Measurements from ENCODE around the gene OAT. TPM values are rescaled to one million over a fixed set of nuclear protein-coding genes. Genes with fewer than 3 reads are reported as not detected.
"Not testable (repeated sequence)": the region's sequence is repeated elsewhere in the genome, so short reads cannot be mapped to it uniquely, and the experiment has no call there.

Gene OAT
- total RNA-seq, 2 donors from 2014 or later: 37.2 to 51.1 TPM

DNA sequence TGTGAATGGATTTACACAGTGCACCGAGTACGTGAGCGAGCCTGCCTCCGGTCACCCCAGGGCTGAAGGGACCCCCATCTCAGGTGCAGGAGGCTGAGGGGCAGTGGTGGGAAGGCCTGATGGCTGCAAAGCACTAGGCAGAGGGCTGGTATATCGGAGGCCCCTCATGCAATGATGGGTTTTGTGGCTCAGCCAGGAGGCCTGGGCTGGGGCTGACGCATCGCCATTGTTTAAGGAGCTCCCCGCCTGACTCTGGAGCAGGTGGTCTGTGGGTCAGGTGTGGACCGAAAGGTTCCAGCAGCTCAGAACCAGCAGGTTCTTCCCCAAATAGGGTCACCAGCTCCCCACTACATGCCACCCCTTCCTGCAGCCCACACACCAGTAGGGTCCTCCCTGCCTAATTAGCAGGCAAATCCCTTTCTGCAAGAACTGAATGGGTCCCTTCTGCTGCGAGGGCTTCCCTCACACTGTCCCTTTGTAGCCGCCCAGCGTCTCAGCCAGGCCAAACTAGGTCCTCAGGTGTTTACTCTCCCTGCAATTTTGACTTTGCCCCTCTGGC is 33.0 kb downstream of the OAT start:
- ATAC-seq: no peak
- intact Hi-C loops (cut with DNase I): no loop called here
- no peak for DNase-seq

DNA sequence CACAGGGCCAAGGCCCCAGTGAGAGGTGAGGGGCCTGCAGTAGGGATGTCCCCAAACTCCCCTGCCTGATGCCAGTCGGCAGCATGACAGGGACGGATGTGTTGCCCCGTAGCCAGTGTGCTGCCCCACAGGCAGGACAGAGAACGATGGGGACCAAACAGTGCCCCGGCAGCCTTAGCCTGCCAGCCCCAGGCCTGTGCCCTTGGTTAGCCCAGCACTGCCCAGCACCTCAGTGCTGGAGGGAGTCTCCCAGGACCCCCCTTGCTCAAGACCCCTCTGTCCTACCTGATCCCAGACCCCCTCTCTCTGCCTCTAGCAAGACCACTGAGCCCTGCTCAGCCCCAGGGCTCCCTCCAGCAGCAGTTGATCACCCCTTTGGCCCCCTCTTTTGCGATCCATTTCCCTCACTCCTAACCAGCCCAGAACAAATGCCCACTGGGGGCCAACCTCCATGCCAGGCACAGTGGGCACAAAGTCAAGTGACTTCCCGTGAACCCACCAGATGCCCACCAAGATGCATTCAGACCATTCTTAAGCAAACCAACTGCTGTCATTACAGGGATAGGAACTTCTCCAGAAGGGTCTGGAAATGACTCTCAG is 34.0 kb downstream of the OAT start:
- ATAC-seq: no peak
- no peak for DNase-seq
- intact Hi-C loops (cut with DNase I): no loop called here

DNA sequence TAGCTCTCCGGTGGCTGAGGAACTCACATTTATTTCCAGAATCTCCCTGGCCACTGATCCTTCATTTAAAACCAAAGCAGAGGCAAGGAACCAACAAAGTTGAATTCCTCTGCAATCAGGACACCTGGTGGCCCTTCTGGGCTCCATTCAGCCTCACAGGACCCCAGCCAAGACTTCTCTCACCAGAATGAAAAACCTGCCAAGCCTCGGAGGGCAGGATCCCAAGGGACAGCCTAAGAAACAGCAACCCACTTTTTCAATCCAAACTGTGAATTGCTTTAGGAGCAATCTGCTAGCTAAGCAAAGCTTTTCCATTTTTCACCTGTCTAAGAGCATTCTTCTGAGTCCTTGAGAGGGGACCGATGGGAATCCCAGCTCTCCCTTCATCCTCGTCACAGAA is 34.6 kb downstream of the OAT start:
- no peak for DNase-seq
- intact Hi-C loops (cut with DNase I): no loop called here

DNA sequence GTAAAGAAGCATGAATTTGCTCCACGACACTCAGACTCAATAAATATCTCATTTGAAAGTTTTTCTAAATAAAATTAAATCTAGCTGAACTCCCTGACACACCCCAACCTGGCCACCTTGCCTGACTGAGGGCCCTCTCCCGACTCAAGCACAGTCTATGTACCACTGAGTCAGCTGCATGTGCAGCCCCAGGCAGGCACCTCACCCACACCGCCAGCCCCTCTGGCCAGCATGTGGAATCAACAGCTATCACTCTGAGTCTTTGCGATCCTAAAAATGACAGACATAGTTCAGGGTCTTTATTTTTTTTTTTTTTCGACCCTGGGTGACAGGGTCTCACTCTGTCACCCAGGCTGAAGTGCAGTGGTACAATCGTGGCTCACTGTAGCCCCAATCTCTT is 35.2 kb downstream of the OAT start:
- DNase-seq (no peak), ATAC-seq (no peak)
- intact Hi-C loops (cut with DNase I): no loop called here

More for the DNA sequence above, 34.6 kb downstream of the OAT start:
- ATAC-seq: no peak

DNA sequence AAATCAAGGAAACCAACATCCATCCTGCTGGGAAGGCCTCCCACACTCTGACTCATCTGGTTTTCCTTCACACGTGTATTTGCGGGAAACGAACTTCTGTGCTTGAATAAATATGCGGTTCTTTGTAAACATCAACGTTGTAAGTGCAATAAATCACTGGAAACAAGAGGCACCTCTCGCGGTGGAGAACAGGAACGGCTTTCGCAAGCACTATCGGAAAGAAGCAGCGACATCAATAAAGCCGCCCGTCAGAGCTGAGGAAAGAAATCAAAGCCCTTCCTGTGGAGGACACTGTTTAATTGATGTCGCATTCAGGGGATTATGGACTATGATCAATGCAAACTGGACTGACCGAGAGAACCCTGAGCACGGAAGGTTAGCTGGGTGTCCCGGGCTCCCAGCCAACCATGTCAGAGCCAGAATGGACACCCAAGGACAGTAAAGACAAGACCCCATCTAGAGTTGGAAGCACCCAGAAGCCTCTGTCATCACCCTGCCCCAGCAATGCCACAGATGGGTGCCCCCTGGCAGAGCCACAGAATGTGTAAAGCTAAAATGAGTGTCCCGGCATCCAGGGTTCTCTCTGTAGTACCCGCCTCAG is 37.6 kb downstream of the OAT start:
- ATAC-seq (no peak), DNase-seq (no peak)
- intact Hi-C loops (cut with DNase I): no loop called here

DNA sequence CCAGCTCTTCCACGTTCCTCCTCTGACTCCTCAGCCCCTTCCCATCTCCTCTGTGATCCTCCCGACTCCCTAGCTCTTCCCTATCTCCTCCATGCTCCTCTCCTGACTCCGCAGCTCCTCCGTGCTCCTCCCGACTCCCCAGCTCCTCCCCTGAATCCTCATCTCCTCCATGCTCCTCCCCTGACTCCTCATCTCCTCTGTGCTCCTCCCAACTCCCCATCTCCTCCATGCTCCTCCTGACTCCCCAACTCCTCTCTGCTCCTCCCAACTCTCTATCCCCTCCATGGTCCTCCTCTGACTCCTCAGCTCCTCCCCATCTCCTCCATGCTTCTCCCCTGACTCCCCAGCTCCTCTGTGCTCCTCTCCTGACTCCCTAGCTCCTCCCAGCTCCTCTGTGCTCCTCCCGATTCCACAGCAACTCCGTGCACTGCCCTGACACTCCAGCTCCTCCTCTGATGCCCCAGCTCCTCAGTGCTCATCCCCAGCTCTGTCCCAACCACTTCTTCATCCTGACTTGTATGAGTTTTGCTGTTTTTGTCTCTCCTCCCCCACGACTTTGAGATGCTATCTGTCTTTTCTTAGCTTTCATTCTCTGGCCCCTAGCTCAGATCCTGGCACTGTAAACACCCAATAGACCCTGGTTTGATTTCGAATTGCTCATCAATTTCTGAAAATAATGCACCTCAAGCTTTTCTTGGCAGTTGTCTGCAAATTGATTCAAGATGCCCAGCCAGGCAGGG is 38.3 kb downstream of the OAT start:
- ATAC-seq (no peak), DNase-seq (no peak)
- intact Hi-C loops (cut with DNase I): no loop called here

DNA sequence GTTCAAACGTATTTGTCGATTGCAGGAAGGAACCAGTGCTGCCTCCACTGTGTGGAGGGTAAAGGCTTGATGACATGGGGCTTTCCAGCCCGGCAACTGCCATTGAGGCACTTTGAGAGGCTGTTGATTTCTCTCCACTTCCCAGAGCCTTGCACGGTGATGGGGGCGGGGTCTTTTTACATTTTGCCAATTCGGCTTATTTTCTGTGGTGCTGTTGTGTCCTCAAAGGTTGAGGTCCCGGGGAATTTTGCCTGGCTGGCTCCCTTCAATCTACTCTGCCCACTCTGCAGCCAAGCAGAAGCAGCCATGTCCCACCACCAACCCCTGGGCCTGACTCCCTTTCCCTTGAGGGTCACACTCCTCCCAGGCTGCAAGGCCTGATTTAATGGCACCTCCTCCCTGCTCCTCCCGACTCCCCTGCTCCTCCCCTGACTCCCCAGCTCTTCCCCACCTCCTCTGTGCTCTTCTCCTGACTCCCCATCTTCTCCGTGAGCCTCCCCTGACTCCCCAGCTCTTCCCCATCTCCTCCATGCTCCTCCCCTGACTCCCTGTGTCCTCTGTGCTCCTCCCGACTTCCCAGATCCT is 39.0 kb downstream of the OAT start:
- intact Hi-C loops (cut with DNase I): no loop called here
- ATAC-seq: no peak
- DNase-seq: no peak

DNA sequence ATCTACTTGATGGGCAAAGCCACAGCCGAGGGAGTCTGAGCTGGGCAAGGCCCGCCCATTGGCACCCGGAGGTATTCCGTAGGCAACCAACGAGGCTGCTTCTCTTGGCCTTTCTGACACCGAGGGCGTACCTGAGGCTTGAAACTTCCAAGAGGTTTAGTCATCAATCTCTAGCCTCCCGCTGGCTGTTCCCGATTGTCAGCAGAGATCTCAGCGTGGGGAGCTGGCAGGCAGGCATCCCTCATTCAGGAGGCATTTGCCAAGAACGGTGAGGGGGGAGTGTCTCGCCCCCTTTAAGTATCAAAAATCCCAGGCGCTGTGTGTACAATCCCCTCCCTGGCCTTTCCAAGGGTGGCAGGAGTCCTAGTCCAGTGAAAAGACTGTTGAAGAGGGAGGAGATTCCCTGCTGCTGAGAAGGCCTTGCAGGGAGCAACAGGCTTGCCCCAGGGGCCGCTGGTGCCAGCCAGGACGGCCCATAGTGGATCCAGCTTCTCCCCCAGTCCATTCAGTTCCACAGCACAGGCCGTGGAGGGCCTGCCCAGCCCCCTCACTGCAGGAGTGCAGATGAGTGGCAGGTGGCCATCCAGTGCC is 39.7 kb downstream of the OAT start:
- DNase-seq (no peak), ATAC-seq (peak; percentile 68 to 93)
- intact Hi-C loops (cut with DNase I): no loop called here

DNA sequence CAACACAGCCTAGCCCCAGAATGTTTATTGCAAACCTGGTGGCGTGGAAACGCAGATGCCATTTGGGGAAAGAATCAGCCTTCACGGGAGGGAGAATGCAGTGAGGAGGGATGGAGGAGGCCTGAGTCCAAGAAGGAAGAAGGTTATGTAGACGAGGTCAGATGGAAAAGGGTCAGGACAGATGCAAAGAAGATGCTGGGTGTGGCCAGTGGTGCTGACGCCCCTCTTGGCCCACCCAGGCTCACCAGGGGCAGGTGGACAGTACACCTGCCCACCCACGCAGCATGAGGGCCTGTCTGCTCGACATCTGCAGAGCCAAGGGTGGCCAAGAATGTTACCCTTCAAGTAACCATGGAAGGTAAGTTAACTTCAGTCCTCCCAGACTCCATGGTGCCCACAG is 40.5 kb downstream of the OAT start:
- DNase-seq: no peak

DNA sequence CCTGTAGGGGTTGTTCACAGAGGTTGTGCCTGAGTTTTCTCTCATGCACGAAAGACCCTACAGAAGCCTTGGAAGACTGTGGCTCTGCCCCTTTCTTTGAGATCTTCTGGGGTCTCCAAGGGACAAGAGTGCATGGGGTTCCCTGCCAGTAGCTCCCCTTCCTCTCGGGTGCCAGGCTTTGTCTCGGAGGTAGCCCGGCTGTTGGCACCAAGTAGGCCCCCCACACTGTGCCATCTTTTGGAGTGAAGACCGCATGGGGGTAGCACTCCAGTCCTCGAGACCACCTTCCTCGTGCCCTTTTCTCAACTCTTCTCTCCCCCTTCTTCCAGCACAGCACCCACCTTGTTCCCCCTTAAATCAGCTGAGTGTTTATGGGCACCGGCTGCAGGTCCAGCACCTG is 41.6 kb downstream of the OAT start:
- DNase-seq (no peak), ATAC-seq (no peak)
- intact Hi-C loops (cut with DNase I): no loop called here

More for the DNA sequence above, 40.5 kb downstream of the OAT start:
- ATAC-seq: no peak
- intact Hi-C loops (cut with DNase I): no loop called here

DNA sequence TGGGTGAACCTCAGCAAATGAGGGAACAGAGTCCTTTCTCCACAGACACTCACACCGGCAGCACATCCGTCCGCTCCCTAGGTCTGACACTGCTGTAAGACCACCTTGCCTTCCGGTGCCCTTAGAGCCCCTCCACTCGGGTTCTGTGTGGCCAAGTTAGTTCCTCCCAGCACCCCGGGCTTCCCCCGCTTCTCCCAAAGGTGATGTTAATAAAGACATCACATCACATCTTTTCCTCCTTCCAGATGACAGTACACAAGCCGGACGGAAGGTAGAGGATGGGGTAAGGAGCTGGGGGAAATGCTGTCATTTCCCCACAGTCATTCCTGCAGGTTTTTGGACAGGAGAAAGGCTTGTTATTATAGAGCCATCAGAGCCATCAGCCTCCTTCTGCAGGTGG is 42.3 kb downstream of the OAT start:
- ATAC-seq: no peak
- no peak for DNase-seq
- intact Hi-C loops (cut with DNase I): no loop called here

DNA sequence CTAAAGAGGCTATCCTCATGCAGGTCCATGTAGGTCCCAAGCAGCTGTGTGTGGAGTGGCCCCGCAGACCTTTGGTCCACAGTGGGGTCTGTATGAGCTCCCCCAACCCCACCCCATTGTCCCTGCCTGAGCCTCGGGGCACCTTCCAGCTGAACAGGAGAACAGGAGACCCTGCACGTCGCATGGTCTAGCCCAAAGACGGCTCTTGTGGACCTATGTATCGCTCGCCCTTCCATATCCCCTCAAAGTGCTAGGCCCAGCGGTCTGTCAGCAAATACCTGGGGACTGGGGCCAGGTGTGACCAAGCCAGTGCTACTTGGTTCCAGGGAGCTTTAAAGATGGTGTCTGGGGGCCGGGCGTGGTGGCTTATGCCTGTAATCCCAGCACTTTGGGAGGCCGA is 43.0 kb downstream of the OAT start:
- ATAC-seq (no peak), DNase-seq (no peak)
- intact Hi-C loops (cut with DNase I): no loop called here

DNA sequence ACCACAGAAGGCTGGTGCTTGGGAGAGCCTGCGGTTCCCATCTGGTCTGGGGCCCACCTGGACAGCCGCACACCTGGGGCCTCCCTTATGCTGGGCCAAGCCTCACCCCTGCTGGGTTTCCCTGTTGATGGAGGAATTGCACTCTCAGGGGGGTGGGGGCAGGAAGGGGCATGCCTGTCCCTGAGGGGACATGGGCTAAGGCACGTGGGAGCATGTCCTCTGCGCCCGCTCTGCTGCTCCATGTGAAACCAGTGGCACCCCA is 43.4 kb downstream of the OAT start:
- intact Hi-C loops (cut with DNase I): no loop called here
- no peak for ATAC-seq
- DNase-seq: no peak

DNA sequence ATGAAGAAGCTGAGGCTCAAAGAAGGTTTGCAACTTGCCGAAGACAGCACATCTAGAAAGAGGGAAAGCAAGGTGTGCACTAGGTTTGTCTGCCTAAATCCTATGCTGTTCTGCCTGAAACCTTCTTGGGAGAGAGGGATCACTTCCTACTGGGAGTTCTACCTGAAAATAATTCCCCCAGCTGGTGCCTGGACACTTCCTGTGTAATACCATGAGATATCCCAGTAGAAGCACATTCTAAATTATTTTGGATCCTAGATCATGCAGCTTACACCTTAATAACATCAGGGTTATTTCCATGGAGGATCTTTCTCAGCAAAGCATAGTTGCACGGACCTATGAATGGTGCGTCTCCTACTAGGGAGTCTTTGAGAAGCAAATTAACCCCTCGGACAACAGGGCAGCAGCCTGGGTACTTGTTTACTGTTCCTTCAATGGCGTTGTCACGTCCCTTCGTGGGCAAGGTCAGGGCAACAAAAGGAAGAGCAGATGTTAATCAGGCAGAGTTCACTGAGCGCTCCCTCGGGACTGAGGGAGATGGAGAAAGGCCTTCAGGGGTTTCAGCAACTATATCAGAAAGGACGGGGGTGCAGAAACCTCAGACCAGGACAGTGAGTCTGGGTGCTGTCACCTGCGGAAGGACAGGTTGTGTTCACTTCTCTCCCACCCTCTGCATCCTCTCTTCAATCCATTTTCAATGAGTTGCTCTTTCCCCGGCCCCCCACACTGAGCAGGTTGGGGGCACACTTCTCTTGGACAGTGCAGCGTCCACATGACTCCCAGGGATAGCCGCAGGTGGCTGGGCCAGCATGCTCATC is 44.0 kb downstream of the OAT start:
- ATAC-seq: no peak
- no peak for DNase-seq
- intact Hi-C loops (cut with DNase I): no loop called here

DNA sequence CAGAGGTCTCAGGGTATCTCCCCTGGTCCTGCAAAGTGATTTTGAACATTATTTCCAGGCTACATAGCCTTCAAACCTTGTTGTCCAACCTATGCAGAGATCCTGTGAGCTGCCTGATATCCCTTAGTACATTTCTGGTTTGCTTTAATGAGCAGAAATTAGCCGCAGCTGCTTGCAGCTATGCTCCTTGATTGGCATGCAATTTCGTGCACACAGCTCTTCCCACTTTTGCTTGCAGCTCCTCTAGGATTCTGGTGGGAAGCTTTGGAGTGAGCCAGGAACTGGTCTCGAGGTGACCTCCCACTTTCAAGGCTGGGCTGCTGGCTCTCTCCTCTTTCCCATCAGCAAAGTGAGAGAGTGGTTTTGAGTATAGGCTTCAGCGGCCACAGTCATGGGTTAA is 45.8 kb downstream of the OAT start:
- ATAC-seq (no peak), DNase-seq (no peak)
- intact Hi-C loops (cut with DNase I): no loop called here

DNA sequence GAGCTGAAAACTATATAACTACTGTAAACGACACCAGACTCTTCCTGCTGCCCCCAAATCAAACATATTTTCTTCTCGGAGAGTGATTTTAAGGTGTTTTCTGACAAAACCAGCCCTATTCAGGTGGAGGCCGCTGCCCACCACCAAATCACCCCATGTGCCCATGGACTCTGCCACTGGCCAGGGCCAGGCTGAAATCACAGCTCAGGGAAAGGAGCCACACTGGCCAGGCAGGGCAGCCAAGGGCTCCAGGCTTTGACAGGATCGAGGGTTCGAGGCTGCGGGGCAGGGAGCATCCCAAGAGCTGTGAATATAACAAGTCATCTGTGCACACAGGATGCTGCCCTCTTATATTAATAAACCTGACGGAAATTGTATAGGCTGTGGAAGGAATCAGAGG is 48.3 kb downstream of the OAT start:
- no peak for ATAC-seq
- no peak for DNase-seq
- intact Hi-C loops (cut with DNase I): no loop called here

DNA sequence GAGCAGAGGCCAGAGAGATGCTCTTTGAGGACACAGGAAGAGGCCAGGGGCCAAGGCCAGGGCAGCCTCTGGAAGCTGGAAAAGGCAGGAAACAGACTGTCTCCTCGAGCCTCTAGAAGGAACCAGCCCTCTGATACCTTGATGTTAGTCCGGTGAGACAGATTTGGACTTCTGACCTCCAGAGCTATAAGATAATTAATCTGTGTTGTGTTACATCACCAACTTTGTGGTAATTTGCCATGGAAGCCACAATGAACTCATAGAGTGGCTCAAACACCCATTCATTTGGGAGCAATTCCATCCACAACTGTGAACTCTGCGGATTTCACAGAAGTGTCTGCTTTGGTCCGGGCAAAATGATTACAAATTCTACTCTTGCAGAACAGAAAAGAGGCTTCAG is 48.7 kb downstream of the OAT start:
- no peak for DNase-seq
- intact Hi-C loops (cut with DNase I): no loop called here
- ATAC-seq: no peak

DNA sequence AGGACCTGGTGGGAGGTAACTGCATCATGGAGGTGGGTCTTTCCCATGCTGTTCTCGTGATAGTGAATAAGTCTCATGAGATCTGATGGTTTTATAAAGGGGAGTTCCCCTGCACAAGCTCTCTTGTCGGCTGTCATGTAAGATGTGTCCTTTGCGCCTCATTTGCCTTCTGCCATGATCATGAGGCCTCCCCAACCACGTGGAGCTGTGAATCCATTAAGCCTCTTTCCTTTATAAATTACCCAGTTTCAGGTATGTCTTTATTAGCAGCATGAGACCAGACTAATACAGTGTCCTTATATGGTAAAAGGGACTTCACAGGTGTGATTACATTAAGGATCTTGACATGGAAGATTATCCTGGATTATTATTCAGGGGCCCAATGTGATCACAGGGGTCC is 49.2 kb downstream of the OAT start:
- ATAC-seq; intact Hi-C loops (cut with DNase I); DNase-seq: not testable (repeated sequence)

DNA sequence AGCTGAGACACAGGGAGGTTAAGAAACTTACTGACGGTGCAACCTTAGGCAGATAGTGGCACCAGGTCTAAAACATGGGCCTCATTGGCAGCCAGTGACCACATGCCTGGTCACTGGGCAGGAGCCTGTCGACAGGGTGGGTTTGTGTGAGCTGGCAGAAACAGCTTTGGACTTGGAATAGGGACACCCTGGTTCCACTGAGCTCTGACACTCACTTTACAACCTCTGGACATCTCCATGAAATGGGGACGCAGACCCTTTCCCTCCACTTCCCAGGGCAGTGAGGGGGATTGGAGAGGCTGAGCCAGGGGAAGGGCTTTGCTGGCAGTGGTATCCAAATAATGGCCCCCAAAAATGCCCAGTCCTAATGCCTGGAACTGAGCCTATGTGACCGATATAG is 49.7 kb downstream of the OAT start:
- ATAC-seq: no peak
- DNase-seq: no peak
- intact Hi-C loops (cut with DNase I): no loop called here

Data from left cardiac atrium (tissue), 4 donors.